ENCODE results near the gene SLX4. TPM values are rescaled to one million over a fixed set of nuclear protein-coding genes. Genes with fewer than 3 reads are reported as not detected.

Gene SLX4
- total and polyA plus RNA-seq, 9 of the 15 experiments (the other 6 are each of a cell fraction or from before 2014, with no cell fraction given): 0.29 to 7.9 (median 3.8) TPM

GRCh38 chr16:3625911-3626732 lies 14.7 kb upstream of the SLX4 start (continued):
- TF ChIP-seq, protein P1, sequence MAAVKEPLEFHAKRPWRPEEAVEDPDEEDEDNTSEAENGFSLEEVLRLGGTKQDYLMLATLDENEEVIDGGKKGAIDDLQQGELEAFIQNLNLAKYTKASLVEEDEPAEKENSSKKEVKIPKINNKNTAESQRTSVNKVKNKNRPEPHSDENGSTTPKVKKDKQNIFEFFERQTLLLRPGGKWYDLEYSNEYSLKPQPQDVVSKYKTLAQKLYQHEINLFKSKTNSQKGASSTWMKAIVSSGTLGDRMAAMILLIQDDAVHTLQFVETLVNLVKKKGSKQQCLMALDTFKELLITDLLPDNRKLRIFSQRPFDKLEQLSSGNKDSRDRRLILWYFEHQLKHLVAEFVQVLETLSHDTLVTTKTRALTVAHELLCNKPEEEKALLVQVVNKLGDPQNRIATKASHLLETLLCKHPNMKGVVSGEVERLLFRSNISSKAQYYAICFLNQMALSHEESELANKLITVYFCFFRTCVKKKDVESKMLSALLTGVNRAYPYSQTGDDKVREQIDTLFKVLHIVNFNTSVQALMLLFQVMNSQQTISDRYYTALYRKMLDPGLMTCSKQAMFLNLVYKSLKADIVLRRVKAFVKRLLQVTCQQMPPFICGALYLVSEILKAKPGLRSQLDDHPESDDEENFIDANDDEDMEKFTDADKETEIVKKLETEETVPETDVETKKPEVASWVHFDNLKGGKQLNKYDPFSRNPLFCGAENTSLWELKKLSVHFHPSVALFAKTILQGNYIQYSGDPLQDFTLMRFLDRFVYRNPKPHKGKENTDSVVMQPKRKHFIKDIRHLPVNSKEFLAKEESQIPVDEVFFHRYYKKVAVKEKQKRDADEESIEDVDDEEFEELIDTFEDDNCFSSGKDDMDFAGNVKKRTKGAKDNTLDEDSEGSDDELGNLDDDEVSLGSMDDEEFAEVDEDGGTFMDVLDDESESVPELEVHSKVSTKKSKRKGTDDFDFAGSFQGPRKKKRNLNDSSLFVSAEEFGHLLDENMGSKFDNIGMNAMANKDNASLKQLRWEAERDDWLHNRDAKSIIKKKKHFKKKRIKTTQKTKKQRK (IDR thresholded peaks at IDR 0.05; ENCODE audit: borderline replicate concordance, low read depth, low read length): no peak
- TF ChIP-seq SP2 (IDR thresholded peaks at IDR 0.05; ENCODE audit: extremely low read depth, low read depth, low read length, poor library complexity, severe bottlenecking): no peak
- 0 out of 2 replicates have a peak, but pooled peaks have one; percentile 20 for TF ChIP-seq GABPA (tag; conservative IDR thresholded peaks at IDR 0.05; ENCODE audit: low read depth)
- TF ChIP-seq CHD2 (IDR thresholded peaks at IDR 0.05; ENCODE audit: low read depth, low read length): no peak

DNA sequence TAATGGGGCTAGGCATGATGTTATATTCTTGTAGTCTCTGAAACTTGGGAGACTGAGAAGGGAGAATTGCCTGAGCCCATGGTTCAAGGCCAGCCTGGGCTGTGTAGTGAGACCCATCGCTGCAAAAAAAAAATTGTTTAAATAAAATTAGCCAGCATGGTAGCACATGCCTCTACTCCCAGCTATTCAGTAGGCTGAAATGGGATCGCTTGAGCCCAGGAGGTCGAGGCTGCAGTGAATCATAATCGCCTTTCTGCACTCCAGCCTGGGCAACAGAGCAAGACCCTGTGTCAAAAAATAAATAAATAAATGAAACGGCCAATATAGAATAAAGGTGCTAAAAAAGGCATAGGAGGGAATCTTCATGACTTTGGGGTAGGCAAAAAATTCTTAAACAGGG lies 13.9 kb upstream of the SLX4 start:
- Histone ChIP-seq H3K9me1 (ENCODE audit: control insufficient read depth, insufficient read depth, low read length) (no peaks in the 10 kb centered on the region), H2AFZ (ENCODE audit: low read depth, low read length) (no peak overlapping the region), H3K9ac (ENCODE audit: insufficient read depth in 1 of 2, low read depth in 2 of 2, low read length in 2 of 2) (no peak overlapping the region), H3K4me2 (ENCODE audit: insufficient read depth, low read length) (no peak overlapping the region), H3K27ac (ENCODE audit: extremely low read depth, low read depth, low read length) (no peak overlapping the region), H4K20me1 (replicated peaks; ENCODE audit: control insufficient read depth, insufficient read depth, low read length) (no peaks in the 10 kb centered on the region), H3K79me2 (ENCODE audit: control insufficient read depth, insufficient read depth, low read length) (no peaks in the 10 kb centered on the region), H3K9me3 (replicated peaks; ENCODE audit: control insufficient read depth, insufficient read depth, low read depth, low read length) (no peaks in the 10 kb centered on the region), H3K27me3 (ENCODE audit: control insufficient read depth in 2 of 2, insufficient read depth in 2 of 2, low read length in 2 of 2) (no peaks in the 10 kb centered on the region), H3K4me1 (replicated peaks in 1 of 2; ENCODE audit: control insufficient read depth in 2 of 2, insufficient read depth in 2 of 2, low read length in 2 of 2) (0 out of 5 replicates have a peak, but pooled peaks cover 0 to 5% of the 10 kb centered on the region in 2 experiments), H3K36me3 (ENCODE audit: control insufficient read depth, insufficient read depth, low read length) (no peaks in the 10 kb centered on the region), H3K4me3 (no peak overlapping the region)
- 48% methylated on average over 5 of the region's 5 CpGs for WGBS (ENCODE audit: insufficient coverage, low coverage, missing lambda C conversion rate)
- no TSS peak for BruUV-seq (replicated peaks)
- in situ Hi-C loops (cut with MboI) (no loop called here), intact Hi-C loops (cut with micrococcal nuclease) (no loop called here)
- ATAC-seq: no peak
- no peak for DNase-seq (ENCODE audit: extremely low read depth in 1 of 4, low spot score in 3 of 4)
- ChIA-PET POLR2A (no interaction called here), CTCF (ENCODE audit: low intra/inter-chr PET ratio) (no interaction called here)
- FAIRE-seq: no peak
- TF ChIP-seq RBM25 (IDR thresholded peaks at IDR 0.05; ENCODE audit: low read depth, low read length, severe bottlenecking): peak; percentile 12
- no peak for TF ChIP-seq NFRKB (IDR thresholded peaks at IDR 0.05; ENCODE audit: low read depth)
- no peak for TF ChIP-seq SUPT5H (IDR thresholded peaks at IDR 0.05)
- TF ChIP-seq, protein P2, sequence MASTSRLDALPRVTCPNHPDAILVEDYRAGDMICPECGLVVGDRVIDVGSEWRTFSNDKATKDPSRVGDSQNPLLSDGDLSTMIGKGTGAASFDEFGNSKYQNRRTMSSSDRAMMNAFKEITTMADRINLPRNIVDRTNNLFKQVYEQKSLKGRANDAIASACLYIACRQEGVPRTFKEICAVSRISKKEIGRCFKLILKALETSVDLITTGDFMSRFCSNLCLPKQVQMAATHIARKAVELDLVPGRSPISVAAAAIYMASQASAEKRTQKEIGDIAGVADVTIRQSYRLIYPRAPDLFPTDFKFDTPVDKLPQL (IDR thresholded peaks at IDR 0.05; ENCODE audit: extremely low read depth, insufficient read length): no peak
- peak; percentile 72; the same call in 1 of the 2 replicates for TF ChIP-seq ZNF121 (CRISPR knock-in tag; conservative IDR thresholded peaks at IDR 0.05)
- TF ChIP-seq TRIM25 (IDR thresholded peaks at IDR 0.05; ENCODE audit: borderline replicate concordance): no peak
